Tibial artery (tissue), 4 donors: ENCODE data around the gene LTN1.

Experiments used
- DNase-seq, 2 donors: peaks; one replicate each; pipeline ENCODE4 v3.0.0-alpha.2; 2019
- H3K27ac ChIP-seq, 2 donors: fragments of 200-600 bp; sonication (generic) in 1 of 2; 1 replicate in 1 of 2; 2 replicates in 1 of 2; pipeline ENCODE4 v1.5.1; 2018 to 2019; ENCODE audit warnings: mild to moderate bottlenecking in 1 of 2
- H3K27me3 ChIP-seq, 2 donors: fragments of 200-600 bp; sonication (generic) in 1 of 2; one replicate each; pipeline versions ENCODE4 v1.5.1 to v1.6.0; 2016 to 2019
- H3K36me3 ChIP-seq, 3 donors: fragments of 200-600 bp; sonication (generic) in 2 of 3; one replicate each; pipeline ENCODE4 v1.5.1; 2016 to 2019; ENCODE audit warnings: mild to moderate bottlenecking in 2 of 3
- H3K4me1 ChIP-seq, 4 donors: fragments of 200-600 bp; sonication (generic) in 2 of 4; 1 replicate in 3 of 4; 2 replicates in 1 of 4; pipeline ENCODE4 v1.5.1; 2016 to 2019
- H3K4me3 ChIP-seq, 2 donors: fragments of 200-600 bp; sonication (generic) in 1 of 2; 1 replicate in 1 of 2; 2 replicates in 1 of 2; pipeline ENCODE4 v1.5.1; 2018 to 2019; ENCODE audit warnings: mild to moderate bottlenecking in 2 of 2
- H3K9me3 ChIP-seq, 3 donors: fragments of 200-600 bp; sonication (generic) in 1 of 3; one replicate each; pipeline ENCODE4 v1.5.1; 2016 to 2019
- CTCF ChIP-seq, 2 experiments: fragments of 200-600 bp in 1 of 2; fragments of 450-650 bp in 1 of 2; IDR thresholded peaks; one replicate each; pipeline ENCODE4 v1.5.1; 2017 to 2019; ENCODE audit warnings: antibody characterized with exemption in 2 of 2, mild to moderate bottlenecking in 1 of 2, moderate library complexity in 1 of 2
- intact Hi-C: fragments of 100-400 bp; cut with DNase I; formaldehyde crosslinking; loops from one replicate; pipeline ENCODE4 v1.15.0; 2023; ENCODE audit warnings: low total_unique reads

Gene LTN1

GRCh38 chr21:28903448-28903847 lies 89.2 kb downstream of the LTN1 start:
- no peak for DNase-seq
- intact Hi-C loops, result no loop called here
- H3K27me3 ChIP-seq, result no peaks in the 10 kb centered on the region
- TF ChIP-seq CTCF (IDR thresholded peaks at IDR 0.05), result no peak
- H3K4me3 ChIP-seq, result no peak overlapping the region
- H3K4me1 ChIP-seq, result peaks cover 0 to 29% (median 3%) of the 10 kb centered on the region in 4 donors
- H3K9me3 ChIP-seq, result no peaks in the 10 kb centered on the region
- no peaks in the 10 kb centered on the region for H3K36me3 ChIP-seq
- no peak overlapping the region for H3K27ac ChIP-seq

GRCh38 chr21:28900481-28900880 lies 92.2 kb downstream of the LTN1 start:
- no peak for TF ChIP-seq CTCF (IDR thresholded peaks at IDR 0.05)
- Histone ChIP-seq H3K27me3 (no peaks in the 10 kb centered on the region), H3K36me3 (no peaks in the 10 kb centered on the region), H3K9me3 (no peaks in the 10 kb centered on the region), H3K27ac (peak overlapping the region in 1 of 2 donors; percentile 9), H3K4me1 (peaks cover 0 to 46% (median 4%) of the 10 kb centered on the region in 4 donors), H3K4me3 (no peak overlapping the region)
- no peak for DNase-seq
- intact Hi-C loops, result no loop called here

GRCh38 chr21:28899744-28900143 lies 92.9 kb downstream of the LTN1 start:
- Histone ChIP-seq H3K4me3 (no peak overlapping the region), H3K4me1 (peaks cover 0 to 40% (median 4%) of the 10 kb centered on the region in 4 donors), H3K9me3 (no peaks in the 10 kb centered on the region), H3K27ac (peak overlapping the region; percentile 39 to 43), H3K36me3 (no peaks in the 10 kb centered on the region), H3K27me3 (no peaks in the 10 kb centered on the region)
- DNase-seq, result no peak
- intact Hi-C loops, result no loop called here
- TF ChIP-seq CTCF (IDR thresholded peaks at IDR 0.05), result no peak

GRCh38 chr21:28899220-28899619 lies 93.5 kb downstream of the LTN1 start:
- no peak for DNase-seq
- Histone ChIP-seq H3K27me3 (no peaks in the 10 kb centered on the region), H3K9me3 (no peaks in the 10 kb centered on the region), H3K4me3 (no peak overlapping the region), H3K4me1 (peaks cover 0 to 38% (median 4%) of the 10 kb centered on the region in 4 donors), H3K27ac (peak overlapping the region; percentile 39 to 43), H3K36me3 (no peaks in the 10 kb centered on the region)
- intact Hi-C loops, result no loop called here
- TF ChIP-seq CTCF (IDR thresholded peaks at IDR 0.05), result no peak

- no peak for TF ChIP-seq CTCF (IDR thresholded peaks at IDR 0.05)
- no peak for DNase-seq
- H3K36me3 ChIP-seq, result no peaks in the 10 kb centered on the region
- H3K27ac ChIP-seq, result peak overlapping the region in 1 of 2 donors; percentile 59
- intact Hi-C loops, result no loop called here
- no peaks in the 10 kb centered on the region for H3K9me3 ChIP-seq
- no peak overlapping the region for H3K4me3 ChIP-seq
- no peaks in the 10 kb centered on the region for H3K27me3 ChIP-seq
- peaks cover 0 to 37% (median 9%) of the 10 kb centered on the region in 4 donors for H3K4me1 ChIP-seq
Observed at GRCh38 chr21:28893687-28894086, 99.0 kb downstream of the LTN1 start.
